IPS-18c (cell line): ENCODE data around the gene MYL12A.
"Not testable (repeated sequence)": the region's sequence is repeated elsewhere in the genome, so short reads cannot be mapped to it uniquely, and the experiment has no call there.

Source experiments
- H3K4me3 ChIP-seq: 2 replicates; pipeline ENCODE4 v1.7.0; 2013; ENCODE audit warnings: low read depth, mild to moderate bottlenecking, low read length, moderate library complexity; ENCODE audit not compliant: insufficient read depth
- H3K9me3 ChIP-seq: one replicate; pipeline ENCODE4 v1.6.1; 2013; ENCODE audit warnings: mild to moderate bottlenecking, low read length, moderate library complexity; ENCODE audit not compliant: control insufficient read depth, insufficient read depth

MYL12A gene

DNA sequence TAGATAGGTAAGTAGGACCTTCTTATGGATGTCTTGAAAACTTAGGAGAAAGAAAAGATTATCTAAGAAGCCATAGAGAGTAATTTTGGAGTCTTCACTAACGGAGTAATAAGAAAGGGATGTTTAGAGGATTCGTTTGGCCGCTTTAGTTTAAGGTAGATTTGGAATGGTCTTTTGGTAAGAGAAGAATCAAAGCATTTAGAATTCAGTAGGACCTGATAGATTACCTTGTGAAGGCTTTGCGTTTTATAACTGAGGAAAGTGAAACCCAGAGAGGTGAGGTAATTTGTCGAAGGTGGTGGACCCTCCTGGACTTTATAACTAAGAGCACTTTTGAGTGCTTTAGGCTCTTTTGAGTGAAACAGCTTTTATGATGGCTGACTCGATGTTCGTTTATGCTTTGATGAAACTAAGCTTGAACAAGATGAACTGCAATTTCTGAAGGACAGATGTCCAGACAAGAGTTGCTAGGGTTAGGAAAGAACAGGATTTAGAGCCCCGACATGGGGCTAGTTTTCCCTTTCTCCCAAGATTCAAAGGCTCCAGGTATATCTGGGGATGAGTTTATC is 15.6 kb downstream of the MYL12A start:
- Histone ChIP-seq H3K9me3 (no peaks in the 10 kb centered on the region), H3K4me3 (peak overlapping the region; percentile 91)

DNA sequence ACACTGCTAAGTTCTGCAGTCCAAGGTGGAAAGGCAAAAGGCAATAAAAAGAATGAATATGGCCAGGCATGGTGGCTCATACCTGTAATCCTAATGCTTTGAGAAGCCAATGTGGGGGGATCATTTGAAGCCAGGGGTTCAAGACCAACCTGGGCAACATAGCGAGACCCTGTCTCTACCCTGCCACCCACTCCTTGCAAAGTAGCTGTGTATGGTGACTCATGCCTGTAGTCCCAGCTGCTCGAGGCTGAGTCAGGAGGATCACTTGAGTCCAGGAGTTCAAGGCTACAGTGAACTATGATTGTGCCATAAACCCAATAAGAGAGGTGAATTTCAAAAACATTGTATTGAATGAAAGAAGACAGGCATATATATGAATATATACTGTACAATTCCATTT is 16.8 kb downstream of the MYL12A start:
- no peak overlapping the region for H3K4me3 ChIP-seq

DNA sequence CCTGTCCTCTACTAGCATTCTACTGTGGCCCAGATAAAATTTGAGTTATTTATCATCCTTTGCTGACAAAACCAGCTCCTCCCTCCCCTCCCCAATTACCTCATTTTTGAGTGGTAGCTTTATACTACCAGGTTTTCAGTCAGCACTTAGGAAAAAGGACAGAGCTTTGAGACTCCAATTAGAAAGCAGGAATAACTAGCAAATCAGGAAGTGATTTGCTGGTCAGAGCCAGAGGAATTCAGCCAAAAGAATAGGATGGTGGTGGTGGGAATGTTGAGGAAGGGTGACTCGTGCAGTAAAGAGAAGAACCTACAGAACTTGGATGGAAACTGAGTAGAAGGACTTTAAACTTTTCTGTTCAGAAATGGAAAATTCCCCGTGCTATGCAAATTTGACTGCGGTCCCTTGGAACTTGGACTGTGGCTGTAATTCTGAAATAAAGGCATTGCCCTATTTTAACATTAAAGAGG is 18.0 kb downstream of the MYL12A start:
- H3K9me3 ChIP-seq, result no peaks in the 10 kb centered on the region
- H3K4me3 ChIP-seq, result no peak overlapping the region

More for the DNA sequence above, 16.8 kb downstream of the MYL12A start:
- no peaks in the 10 kb centered on the region for H3K9me3 ChIP-seq

DNA sequence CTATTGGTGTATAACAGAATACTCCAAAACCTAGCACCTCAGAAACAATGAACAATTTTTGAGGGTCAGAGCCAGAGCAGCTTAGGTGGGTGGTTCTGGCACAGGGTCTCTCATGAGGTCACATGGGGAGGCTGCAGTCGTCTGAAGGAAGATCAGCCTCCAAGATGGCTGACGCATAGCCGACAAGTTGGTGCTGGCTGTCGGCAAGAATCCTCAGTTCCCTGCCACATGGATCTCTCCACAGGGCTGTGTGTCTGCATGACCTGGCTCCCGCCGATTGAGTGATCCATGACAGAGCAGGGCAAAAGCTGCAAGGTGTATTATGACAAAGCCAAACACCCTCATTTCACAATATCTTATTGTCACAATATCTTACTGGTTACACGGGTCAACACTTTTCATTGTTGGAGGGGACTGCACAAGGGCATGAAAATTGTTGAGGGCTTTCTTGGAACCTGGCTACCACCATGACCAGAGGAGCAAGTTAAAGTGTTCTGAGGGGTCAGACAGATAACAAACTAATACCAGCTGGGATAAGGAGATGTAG is 18.5 kb downstream of the MYL12A start:
- Histone ChIP-seq H3K4me3 (no peak overlapping the region), H3K9me3 (no peaks in the 10 kb centered on the region)

DNA sequence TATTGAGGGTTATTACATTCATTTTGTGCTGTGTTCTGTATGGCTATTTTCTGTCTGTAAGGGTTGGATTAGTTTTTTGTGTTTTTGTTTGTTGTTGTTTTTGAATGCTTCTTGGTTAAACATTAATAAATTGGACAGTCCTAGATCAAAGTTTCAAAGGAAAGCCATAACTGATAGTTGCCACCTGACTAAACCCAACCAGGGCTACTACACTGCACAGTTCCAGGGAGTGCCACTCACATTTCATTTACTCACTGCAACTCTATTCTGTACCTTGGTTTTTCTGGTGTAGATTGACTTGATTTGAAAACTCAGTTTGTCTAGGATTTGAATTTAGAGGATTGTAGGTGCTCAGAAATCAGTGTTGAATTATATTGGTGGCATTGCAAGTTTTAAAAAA is 20.7 kb downstream of the MYL12A start:
- H3K4me3 ChIP-seq, result no peak overlapping the region
- H3K9me3 ChIP-seq, result no peaks in the 10 kb centered on the region

DNA sequence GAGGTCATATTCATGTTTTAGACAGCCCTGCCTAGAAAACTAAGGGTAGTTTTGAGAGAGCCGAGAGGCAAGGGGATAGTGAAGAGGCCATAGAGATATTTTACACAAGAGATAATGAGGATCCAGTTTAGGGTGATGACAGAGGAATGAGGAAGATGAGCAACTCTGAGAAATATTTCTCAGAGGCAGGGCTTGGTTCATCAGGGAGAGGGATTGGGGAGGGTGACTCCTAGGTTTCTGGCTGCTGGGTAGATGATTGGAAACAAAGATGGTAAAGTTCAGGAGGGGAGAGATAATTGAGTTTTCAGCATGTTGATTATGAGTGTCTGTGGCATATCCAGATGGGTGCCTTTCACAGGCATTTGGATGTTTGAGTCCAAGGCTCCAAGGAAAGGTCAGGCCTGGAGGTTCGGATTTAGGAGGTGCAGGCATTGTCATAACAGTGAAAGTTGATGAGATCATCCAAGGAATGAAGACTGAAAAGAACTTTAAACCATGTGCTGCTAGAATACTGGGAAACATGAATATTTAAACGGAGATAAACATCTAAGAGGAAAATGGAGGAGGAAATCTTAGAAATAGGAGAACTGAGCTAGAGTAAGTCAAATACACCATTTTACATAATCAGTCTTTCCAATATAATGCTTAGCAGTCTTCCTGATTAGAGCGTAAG is 21.8 kb downstream of the MYL12A start:
- H3K4me3 ChIP-seq, result no peak overlapping the region
- no peaks in the 10 kb centered on the region for H3K9me3 ChIP-seq

DNA sequence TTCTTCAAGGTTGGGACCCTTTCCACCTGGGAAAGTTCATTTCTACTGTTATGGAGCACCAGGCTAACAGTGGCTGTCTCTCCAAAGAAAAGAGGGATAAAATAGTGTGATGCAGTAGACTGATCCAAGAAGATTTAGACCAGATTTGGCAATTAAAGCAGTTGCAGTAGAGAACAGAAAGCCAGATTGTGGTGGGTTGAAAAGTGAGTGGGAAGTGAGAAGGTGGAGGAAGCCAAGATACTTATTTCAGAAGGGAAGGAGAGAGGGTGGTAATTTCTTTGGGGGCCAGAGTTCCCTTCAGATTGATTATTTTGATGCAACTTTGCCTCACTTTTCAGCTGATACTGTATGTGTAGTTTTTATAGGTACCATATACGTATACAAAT is 22.3 kb downstream of the MYL12A start:
- no peak overlapping the region for H3K4me3 ChIP-seq
- no peaks in the 10 kb centered on the region for H3K9me3 ChIP-seq

DNA sequence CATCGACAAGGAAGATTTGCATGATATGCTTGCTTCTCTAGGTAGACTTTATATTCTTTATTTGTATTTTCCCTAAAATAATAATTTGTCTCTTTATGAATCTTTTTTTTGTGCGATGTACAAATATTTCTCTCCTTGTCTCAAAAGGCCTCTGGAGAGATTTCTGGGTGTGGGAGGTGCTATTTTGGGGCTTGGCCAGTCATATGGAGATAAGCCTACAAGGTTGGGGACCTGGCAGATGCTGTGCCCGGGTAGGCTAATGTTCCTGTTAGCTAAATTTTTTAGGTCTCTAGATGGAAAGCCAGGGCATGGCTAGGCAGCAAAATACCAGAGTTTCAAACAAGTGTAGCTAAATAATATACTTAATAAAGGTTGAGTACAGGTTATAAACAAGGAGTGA is 25.4 kb downstream of the MYL12A start:
- no peak overlapping the region for H3K4me3 ChIP-seq

DNA sequence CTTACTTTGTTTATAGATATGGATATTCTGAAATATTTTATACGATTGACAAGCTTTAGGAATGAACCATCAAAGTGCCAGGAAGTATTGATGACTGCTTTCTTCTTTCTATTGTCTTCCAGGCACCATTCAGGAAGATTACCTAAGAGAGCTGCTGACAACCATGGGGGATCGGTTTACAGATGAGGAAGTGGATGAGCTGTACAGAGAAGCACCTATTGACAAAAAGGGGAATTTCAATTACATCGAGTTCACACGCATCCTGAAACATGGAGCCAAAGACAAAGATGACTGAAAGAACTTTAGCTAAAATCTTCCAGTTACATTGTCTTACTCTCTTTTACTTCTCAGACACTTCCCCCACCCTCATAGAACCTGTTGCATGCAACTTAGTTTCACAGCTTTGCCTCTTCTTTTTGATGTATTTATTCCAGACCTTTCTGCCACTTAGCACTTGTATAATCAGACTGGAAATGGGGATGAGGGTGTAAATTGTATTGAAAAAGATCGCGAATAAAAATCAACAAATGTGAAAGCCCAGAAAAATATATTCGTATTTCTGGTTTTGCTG is 30.1 kb downstream of the MYL12A start:
- not testable (repeated sequence) for H3K9me3 ChIP-seq, H3K4me3 ChIP-seq

More for the DNA sequence above, 25.4 kb downstream of the MYL12A start:
- H3K9me3 ChIP-seq, result no peaks in the 10 kb centered on the region

DNA sequence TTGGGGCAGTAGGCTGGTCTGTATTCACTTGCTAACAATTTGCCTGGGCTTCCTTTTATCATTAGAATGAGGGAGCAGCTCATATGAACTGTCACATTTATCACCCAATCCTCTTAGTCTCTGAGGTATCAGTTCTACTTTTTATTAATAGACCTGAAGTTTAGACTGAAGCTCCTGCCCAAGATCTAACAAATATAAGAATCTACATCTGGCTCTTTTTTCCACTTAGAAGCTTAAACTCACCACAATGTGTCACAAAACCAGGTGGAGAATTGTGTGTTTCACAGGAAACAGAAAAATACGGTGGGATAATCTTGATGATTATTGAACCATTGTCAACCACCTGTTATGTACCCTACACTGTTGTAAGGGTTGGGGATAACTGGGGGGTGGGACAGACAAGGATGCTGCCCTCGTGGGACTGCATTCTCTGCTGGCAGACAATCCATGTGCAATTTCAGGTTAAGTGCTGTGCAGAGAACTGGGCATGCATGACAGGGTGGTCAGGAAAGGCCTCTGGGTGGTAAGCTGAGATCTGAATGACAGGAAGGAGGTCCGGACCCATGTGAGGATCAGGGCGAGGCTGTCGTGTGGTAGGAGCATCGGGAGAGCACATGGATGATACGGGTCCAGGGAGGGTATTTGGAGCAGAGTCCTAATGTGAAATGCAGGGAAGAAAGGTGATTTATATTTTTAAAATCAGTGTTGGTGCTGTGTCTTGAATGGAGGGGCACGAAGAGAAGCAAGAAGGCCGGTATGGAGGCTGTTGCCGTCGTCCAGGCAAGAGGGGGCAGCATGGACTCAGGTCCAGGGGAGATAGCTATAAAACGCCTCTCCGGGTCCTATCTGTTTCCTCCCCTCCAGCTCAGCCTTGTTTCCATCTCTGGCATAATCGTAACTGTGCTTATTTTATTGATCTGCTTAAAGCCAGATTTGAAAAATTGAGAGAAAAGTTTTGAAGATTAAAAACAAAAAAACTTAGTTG is 31.9 kb downstream of the MYL12A start:
- no peaks in the 10 kb centered on the region for H3K9me3 ChIP-seq
- no peak overlapping the region for H3K4me3 ChIP-seq

DNA sequence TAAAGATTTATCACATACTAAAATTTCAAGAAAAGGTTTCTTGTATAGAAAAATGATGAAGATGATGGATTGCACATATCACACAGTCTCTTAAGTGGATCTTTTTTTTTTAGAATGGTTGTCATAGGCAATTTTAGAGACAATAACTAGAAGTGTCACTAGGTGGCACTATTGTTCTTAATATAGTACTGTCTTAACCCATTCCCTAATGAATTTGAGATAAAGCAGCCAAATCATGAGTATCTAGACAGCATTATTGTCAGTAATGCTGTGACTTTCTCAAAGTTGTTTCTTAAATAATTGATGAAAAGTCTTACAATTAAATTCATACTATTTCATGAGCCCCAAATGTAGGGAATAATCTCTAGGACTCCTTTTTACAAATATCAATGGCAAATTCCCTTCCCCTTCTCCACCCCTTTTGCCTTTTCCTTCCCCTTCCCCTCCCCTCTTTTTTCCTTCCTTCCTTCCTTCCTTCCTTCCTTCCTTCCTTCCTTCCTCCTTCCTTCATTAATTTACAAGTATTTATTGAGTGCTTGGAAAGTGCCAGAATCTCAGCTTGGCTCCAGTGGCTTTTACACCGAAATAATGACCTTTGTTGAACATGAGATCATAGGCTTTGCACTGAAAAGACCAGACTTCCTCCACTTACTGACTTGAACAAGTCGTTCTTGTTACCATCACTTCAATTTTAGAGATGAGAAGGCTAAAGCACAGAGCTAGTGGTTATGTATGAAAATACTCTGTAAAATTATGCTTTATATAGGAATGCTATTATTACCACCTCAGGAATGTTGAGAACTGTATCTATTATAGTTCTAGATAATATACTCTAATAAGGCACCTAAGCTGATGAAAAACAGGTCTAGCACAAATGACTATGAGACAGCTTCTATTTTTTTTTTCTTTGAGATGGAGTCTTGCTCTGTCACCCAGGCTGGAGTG is 34.1 kb downstream of the MYL12A start:
- Histone ChIP-seq H3K9me3 (no peaks in the 10 kb centered on the region), H3K4me3 (no peak overlapping the region)

DNA sequence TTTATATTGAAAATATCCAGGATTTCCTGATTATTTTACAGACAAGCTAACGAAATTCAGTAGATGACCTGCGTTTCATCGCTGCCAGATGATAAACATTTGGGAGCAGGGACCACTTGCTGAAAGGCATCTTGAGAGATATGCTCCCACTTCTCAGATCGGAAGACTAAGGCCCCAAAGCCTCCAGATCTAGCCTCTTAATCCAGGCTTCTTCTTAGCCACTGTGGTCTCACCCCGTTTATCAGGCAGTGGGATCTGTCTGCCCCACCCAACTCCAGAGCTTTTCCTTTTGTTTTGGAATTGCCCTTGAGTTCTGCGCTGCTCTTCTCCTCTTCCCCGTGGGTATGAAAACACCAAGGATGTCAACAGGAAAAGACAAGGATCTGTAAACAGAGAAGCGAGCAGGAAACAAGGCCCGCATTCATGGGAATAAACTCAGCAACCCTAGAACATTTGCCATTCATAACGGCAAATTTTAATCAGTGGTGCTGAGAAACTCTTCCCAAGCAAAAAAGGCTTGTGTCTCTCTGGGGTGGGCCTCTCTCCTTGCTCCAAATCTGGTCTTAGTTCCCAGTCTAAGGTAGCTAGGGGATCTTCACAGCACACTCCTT is 35.8 kb downstream of the MYL12A start:
- Histone ChIP-seq H3K9me3 (no peaks in the 10 kb centered on the region), H3K4me3 (no peak overlapping the region)

DNA sequence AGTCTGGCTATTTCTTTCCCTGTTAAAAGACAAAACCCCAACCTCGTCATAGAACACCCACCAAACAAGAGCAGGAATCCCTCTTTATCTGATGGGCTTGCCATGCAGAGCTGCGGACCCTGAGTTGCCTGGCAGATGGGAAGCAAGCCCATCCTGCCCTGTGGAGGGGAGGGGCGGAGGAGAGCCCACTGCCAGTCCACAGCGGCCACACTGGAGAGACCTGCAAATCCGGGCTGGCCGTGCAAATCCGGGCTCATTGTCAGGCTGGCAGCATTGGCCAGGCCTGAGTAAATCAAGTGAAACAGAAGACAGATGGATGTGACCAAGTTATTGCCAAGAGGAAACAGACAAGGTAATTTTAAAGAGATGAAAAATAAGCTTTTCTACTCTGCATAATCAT is 36.3 kb downstream of the MYL12A start:
- no peaks in the 10 kb centered on the region for H3K9me3 ChIP-seq
- H3K4me3 ChIP-seq, result no peak overlapping the region

DNA sequence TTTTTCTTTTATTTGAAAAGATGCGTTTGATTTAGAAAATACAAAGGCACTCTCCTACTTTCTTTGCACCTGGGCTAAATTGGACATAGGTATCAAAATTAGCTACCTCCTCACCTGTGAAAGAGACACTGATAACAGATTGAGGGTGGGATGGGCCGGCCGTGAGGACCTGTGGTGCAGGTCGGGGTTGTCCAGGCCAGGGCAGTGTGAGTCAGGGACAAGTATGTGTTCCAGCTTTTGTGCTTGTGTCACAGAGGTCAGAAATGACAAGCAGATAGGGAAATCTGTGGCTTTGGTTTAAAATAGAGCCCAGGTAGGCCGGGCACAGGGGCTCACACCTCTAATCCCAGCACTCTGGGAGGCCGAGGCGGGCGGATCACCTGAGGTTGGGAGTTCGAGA is 36.9 kb downstream of the MYL12A start:
- Histone ChIP-seq H3K9me3 (no peaks in the 10 kb centered on the region), H3K4me3 (no peak overlapping the region)

DNA sequence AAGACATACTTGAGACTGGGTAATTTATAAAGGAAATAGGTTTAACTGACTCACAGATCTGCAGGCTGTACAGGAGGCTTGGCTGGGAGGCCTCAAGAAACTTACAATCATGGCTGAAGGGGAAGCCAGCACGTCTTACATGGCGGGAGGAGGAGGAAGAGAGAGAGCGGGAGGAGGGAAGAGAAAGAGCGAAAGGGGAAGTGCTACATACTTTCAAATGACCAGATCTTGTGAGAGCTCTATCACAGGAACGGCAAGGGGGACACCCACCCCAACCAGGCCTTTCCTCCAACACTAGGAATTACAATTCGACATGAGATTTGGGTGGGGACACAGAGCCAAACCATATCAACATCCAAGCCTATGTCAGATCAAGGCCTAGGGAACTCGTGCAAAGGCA is 38.6 kb downstream of the MYL12A start:
- no peak overlapping the region for H3K4me3 ChIP-seq
- H3K9me3 ChIP-seq, result no peaks in the 10 kb centered on the region
